ENCODE measurements around the gene S100A11.
A peak's percentile ranks its signal among the peaks of the same experiment; 100 is the strongest.

Gene S100A11

DNA sequence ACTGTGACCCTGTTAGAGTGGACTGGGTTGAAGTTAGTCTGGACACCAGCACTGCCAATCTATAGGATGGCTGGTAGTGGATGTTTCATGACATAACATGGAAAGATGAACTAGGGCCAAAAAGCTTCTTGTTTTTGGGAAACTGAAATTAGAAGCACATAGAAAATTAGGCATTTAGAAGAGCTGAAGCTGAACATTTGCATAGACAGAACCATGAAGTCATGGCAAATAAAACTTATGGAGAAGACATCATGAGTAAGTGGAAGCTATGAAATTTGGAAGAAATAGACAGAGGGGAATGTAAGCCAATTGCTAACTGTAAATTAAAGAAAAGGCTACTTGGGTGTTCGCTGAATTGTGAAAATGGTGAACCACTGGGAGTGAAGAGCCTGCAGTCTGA, 2.7 kb upstream of the S100A11 start:
- DNase-seq (ENCODE audit: low spot score): no peak

DNA sequence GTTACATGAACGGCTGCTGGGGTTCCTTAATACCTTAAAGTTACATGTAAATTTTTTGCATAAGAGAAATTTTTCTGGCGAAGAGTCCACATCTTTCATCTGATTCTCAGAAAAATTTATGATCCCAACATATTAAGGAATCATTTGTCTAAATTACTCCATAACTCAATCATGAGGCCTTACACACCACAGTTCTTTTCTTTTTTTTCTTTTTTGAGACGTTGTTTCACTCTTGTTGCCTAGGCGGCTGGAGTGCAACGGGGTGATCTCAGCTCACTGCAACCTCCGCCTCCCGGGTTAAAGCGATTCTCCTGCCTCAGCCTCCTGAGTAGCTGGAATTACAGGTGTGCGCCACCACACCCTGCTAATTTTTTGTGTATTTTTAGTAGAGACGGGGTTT, 2.1 kb upstream of the S100A11 start:
- DNase-seq (ENCODE audit: low spot score): no peak

DNA sequence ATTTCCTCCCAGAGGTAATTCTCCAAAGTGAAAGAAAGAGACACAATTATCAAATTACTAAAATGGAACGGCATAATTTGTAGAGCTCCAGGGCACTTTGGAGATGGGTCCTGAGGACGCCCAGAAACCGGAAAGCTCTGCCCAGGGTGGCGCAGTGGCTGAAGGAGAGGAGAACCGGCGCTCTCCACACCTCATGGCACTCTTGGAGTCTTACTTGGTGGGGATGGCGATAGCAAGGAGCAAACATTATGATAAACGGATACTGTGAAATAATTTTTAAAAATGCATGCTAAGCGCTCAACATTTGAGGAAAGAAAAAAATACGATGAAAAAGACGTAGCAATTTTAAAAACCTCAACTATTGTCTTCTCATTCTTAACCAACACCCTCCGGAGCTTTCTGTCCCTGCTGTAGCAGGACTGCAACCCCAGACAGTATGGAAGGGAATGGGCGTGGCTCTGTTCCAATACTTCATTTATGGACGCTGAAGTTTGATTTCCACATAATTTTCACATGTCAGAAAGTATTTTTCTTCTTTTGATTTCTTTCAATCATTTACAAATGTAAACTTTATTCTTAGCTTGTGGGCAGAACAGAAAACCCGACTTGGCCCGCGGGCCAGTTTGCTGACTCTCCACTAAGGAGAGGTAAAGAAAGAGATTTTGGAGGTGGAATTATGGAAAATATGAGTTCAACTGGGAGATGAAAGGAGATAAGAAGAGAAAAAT, 1.1 kb downstream of the S100A11 start:
- peak; percentile 46 for DNase-seq (ENCODE audit: low spot score)

DNA sequence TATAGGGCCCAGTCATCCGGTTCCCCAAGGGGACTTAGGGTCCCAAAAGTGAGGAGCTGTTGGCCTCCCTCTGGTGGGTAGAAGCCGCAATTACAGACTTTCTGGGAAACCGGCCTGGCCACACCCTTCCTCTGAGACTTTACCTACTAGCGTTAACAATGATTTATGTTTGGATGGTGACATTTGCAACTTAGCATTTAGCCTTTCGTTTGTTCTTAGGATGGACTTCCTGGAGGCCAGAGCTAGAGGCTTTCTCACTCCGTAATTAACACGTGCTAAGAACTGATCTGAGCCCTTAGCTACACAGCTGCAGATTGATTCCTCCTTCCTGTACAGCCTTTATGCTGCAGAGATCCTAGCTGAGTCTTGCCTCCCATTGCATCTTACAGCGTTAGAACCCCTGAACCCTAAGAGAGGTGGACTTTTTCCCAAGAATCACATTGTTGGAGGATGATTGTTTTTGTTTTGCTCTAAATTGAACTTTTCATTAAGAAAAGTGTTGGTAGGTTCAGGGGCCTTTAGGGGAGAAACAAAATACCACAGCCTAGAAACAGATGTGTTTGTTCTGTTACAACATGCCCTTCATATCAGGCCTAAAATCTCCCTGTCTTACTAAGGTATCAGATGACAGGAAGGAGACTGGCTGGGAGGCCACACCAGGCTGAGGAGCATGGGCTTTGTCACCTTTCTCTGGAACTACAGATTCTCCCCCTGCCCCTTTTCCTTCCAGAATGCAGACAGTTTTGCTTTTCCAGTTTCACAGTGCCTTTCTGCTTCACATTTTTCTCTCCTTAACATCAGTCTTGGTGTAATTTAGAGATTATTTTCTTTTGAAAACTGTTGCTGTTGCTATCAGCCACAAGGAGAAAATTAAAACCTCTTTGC, 1.9 kb downstream of the S100A11 start:
- peak; percentile 90 for DNase-seq (ENCODE audit: low spot score)

DNA sequence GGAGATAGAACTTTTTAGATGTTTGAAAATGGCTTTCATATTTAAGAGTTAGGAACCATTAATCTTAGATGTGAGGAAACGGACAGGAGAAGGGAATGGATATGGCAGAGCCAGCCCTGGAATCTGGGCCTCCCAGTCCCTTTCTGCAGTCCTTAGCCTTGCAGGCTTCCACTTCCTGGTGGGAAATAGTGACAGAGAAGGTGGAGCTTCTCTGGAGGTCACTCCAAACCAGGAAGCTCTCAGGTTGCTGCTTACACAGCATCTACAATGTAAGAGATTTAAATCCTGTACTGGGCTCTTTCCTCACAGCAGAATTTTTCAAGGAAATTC, 2.5 kb downstream of the S100A11 start:
- no peak for DNase-seq (ENCODE audit: low spot score)

DNA sequence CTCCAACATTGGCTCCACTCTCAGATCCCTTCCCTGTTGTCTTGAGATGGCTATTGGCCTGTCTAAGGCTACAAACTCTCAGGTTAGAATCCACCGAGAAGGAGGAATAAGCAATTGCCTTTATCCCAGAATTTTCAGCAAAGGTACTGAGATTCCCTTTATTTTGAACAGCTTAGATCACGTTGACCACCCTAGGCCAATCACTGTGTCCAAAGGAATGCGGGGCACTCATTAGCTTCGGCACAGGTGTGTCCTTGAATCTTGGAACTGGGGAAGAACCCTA, 6.9 kb downstream of the S100A11 start:
- DNase-seq (ENCODE audit: low spot score): peak; percentile 63

- DNase-seq (ENCODE audit: low spot score): peak; percentile 99
Measured at GRCh38 chr1:152029144-152029928, 7.5 kb downstream of the S100A11 start.

GRCh38 chr1:152026895-152027294, 9.9 kb downstream of the S100A11 start:
- DNase-seq (ENCODE audit: low spot score): peak; percentile 81

GRCh38 chr1:152024223-152024622, 12.6 kb downstream of the S100A11 start:
- DNase-seq (ENCODE audit: low spot score): peak; percentile 99

- no peak for DNase-seq (ENCODE audit: low spot score)
Measured at GRCh38 chr1:152023221-152023620, 13.6 kb downstream of the S100A11 start.

DNA sequence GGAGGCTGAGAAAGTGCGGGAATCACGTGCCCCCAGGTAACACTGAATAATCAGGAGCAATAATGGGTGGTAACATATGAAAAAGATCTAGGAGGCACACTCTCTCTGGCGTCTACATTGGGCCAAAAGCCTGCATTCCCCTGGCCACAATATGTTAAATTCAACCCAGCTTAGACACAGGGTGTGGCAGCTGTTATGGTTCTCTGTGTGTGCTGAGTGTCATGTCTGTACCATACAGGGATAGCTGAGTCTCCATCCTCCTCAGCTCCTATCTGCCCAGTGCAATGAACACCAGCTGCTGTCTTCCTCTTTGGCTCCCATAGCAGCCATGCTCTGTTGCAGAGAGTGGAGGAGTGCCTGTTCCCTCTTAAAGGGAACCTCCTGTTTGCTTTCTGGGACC, 14.3 kb downstream of the S100A11 start:
- no peak for DNase-seq (ENCODE audit: low spot score)

GRCh38 chr1:152021569-152021968, 15.2 kb downstream of the S100A11 start:
- no peak for DNase-seq (ENCODE audit: low spot score)

GRCh38 chr1:152020849-152021248, 16.0 kb downstream of the S100A11 start:
- no peak for DNase-seq (ENCODE audit: low spot score)

DNA sequence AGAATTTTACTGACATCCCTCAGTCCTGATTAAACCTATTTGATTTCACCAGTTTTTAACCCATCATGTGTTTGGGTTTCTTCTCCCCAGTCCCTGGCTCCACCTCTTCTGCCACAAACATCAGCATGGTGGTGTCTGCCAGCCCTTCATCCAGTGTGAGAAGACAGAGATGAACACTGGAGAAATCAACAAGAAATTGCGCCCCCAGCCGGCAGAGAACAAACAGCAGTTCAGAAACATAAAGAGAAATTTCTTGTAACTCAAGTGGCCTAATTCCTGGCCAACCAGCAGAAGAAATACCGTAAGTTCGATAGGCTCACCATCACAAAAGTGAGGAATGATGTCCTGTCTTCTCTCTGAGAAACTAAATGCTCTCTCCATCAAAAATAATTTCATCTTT, 18.3 kb downstream of the S100A11 start:
- DNase-seq (ENCODE audit: low spot score): no peak

DNA sequence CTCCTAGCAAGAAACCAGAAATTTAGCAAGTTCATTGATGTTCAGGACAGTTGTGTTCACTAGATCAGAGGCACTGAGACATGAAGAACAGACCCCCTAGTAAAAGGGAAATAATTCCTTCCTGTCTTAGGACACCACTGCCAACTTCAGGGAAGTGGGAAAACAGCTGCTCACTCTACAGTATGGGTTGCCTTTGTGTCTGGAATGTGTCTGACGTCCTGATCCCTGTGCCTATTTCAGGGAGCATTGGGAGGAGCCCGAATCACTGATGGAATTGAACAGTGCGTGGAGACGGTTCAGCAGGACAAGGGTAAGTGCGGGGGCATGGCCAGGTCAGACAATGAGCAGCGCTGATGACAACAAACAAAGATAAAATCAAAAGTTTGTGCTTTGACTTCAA, 21.0 kb downstream of the S100A11 start:
- no peak for DNase-seq (ENCODE audit: low spot score)

- no peak for DNase-seq (ENCODE audit: low spot score)
Measured at GRCh38 chr1:152014943-152015342, 21.9 kb downstream of the S100A11 start.

- no peak for DNase-seq (ENCODE audit: low spot score)
Measured at GRCh38 chr1:152013664-152014237, 23.1 kb downstream of the S100A11 start.

DNA sequence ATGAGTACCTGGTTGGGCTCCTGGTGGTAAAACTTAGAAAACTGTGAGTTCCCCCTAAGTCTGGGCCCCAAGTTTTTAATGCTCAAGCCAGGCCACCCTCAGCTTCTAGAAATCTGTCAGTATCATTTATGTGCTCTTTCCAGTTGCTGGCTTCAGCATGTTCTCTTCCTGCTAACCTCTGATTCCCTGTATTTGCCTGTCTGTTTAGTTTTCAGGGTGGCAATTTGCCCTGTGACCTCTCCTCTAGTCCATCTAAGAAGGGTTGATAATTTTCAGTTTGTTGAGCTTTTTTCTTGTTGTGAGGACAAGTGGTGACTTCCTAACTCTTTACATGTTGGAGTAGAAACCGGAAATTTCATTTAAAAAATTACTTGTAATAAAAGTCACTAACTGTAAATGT, 27.1 kb downstream of the S100A11 start:
- no peak for DNase-seq (ENCODE audit: low spot score)

GRCh38 chr1:152007047-152007446, 29.8 kb downstream of the S100A11 start:
- no peak for DNase-seq (ENCODE audit: low spot score)

DNA sequence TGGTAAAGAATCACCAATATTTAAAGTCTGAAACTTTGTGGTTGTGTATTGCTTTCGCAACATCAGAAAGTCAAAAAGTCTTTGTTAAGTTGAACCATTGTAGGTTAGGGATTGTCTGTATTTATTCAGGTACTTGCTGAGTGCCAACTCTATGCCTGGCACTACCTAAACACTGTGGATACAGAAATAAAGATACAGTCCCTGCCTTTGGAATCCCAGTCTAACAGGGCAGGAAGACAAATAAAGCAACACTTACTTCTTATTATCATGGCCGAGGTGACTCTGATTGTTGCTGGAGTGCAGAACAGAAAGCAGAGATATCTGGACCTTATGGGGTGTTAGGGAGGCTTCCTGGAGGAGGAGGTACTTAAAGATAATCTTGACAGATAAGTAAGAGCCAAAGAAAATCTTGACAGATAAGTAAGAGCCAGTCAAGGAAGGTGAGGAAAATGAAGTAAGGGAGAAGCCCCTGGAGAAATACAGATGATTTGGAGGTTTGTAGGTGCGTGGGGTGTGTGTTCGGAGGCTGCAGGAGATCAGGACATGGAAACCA, 31.4 kb downstream of the S100A11 start:
- no peak for DNase-seq (ENCODE audit: low spot score)

DNA sequence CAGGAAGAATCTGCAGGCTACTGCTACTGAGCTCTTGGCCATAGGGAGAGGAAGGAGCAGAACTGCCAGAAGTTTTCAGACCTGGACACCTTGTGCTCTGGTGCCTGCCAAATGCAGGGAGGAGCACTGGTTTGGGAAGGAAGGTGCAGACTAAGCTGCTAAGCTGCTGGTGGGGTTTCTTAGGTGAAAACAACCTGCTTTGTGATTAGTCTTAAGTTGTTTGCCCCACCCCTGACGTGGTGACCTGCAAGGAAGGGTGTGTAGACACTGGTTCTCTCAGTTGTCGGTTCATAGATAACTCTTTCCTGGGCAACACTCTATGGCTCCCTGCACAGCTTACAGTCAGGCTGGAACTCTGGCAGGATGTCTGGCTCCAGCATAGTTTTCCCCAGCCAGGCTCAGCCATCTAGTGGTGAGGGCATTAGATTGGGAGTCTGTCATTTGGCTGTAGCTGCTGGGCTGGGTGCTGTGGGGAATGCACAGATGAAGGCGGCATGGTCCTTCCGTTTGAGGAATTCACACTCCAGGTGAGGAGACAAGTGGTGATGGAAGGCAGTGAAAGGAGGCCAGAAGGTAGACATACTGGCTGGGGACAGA, 32.9 kb downstream of the S100A11 start:
- DNase-seq (ENCODE audit: low spot score): no peak

DNA sequence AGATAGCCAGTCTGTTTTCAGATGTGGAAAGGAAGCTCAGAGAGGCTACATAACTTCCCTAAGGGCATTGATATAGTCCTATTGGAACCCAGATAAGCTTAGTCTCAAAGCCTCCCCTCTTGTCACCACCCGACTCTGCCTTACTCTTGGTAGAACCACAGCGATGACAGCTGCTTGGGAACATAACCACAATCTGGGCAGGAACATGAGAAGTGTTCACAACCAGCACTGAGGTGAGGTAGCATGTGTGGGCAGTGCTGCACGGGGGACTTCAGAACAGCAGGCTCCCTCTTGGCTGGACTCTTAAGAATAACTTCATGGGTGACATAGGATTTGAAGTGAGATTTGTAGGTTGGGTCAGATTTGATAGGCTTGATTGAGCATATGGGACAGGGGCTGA, 33.8 kb downstream of the S100A11 start:
- DNase-seq (ENCODE audit: low spot score): no peak
